ENCODE data around the gene ELOA. TPM values are rescaled to one million over a fixed set of nuclear protein-coding genes. Genes with fewer than 3 reads are reported as not detected.

Gene ELOA
- total and polyA plus RNA-seq, 4 donors, result 24.0 to 65.0 (median 31.8) TPM

GRCh38 chr1:23695667-23696066 is 47.6 kb upstream of the ELOA start:
- peaks cover 4 to 24% (median 16%) of the 10 kb centered on the region in 5 donors for H3K4me1 ChIP-seq (ENCODE audit: control insufficient read depth in 5 of 5, insufficient read depth in 5 of 5, low read length in 5 of 5)

GRCh38 chr1:23696335-23696989 is 46.8 kb upstream of the ELOA start:
- no peak overlapping the region for H3K27ac ChIP-seq (ENCODE audit: low read depth in 1 of 2, low read length in 1 of 2)
- no peak overlapping the region for H3K4me3 ChIP-seq
- no peaks in the 10 kb centered on the region for H3K27me3 ChIP-seq (ENCODE audit: control insufficient read depth in 3 of 3, insufficient read depth in 3 of 3, low read length in 2 of 3)
- ATAC-seq (ENCODE audit: insufficient read depth, low FRiP score), result no peak
- peaks cover 49 to 63% (median 58%) of the 10 kb centered on the region in 4 donors for H3K36me3 ChIP-seq (ENCODE audit: control insufficient read depth in 4 of 4, insufficient read depth in 4 of 4, low read length in 4 of 4)
- no peak for TF ChIP-seq CTCF (IDR thresholded peaks at IDR 0.05; ENCODE audit: control extremely low read depth, extremely low read depth)
- H3K9ac ChIP-seq (ENCODE audit: insufficient read depth in 1 of 2, low read length in 2 of 2), result no peak overlapping the region
- H3K4me1 ChIP-seq (ENCODE audit: control insufficient read depth in 5 of 5, insufficient read depth in 5 of 5, low read length in 5 of 5), result peaks cover 6 to 24% (median 16%) of the 10 kb centered on the region in 5 donors
- WGBS, 2 donors, result 56 to 76% methylated on average over 6 of the region's 6 CpGs
- no peak for DNase-seq
- no peaks in the 10 kb centered on the region for H3K9me3 ChIP-seq (ENCODE audit: control insufficient read depth in 4 of 4, insufficient read depth in 3 of 4, low read length in 3 of 4)

More at GRCh38 chr1:23695667-23696066, 47.6 kb upstream of the ELOA start:
- H3K27me3 ChIP-seq (ENCODE audit: control insufficient read depth in 3 of 3, insufficient read depth in 3 of 3, low read length in 2 of 3), result no peaks in the 10 kb centered on the region
- H3K9ac ChIP-seq (ENCODE audit: insufficient read depth in 1 of 2, low read length in 2 of 2), result peak overlapping the region in 1 of 2 donors; percentile 7
- H3K4me3 ChIP-seq, result no peak overlapping the region
- DNase-seq (no peak), ATAC-seq (ENCODE audit: insufficient read depth, low FRiP score) (no peak)
- no peak overlapping the region for H3K27ac ChIP-seq (ENCODE audit: low read depth in 1 of 2, low read length in 1 of 2)
- no peak for TF ChIP-seq CTCF (IDR thresholded peaks at IDR 0.05; ENCODE audit: control extremely low read depth, extremely low read depth)
- H3K36me3 ChIP-seq (ENCODE audit: control insufficient read depth in 4 of 4, insufficient read depth in 4 of 4, low read length in 4 of 4), result peaks cover 45 to 59% (median 53%) of the 10 kb centered on the region in 4 donors
- 97 to 99% methylated on average over 3 of the region's 3 CpGs for WGBS, 2 donors
- H3K9me3 ChIP-seq (ENCODE audit: control insufficient read depth in 4 of 4, insufficient read depth in 3 of 4, low read length in 3 of 4), result no peaks in the 10 kb centered on the region

DNA sequence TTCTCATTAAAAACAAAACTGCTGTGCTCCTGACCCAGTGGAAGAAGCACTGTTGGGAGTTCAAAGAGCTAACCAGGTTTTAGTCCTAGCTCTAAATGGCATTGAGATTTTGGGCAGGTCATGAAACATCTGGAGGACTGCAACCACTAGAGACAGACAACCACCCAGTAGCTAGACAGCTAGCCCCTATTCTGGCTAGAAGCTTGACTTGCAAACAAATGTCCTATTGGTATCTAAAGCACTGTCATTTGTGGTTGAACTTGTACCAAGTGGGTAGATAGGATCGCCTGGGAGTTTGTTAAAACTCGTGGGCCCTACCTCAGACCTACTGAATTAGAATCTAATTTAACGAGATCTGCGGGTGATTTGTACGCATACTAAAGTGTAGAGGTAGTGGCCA is 44.8 kb upstream of the ELOA start:
- no peak overlapping the region for H3K4me3 ChIP-seq
- TF ChIP-seq CTCF (IDR thresholded peaks at IDR 0.05; ENCODE audit: control extremely low read depth, extremely low read depth), result no peak
- WGBS, 2 donors, result 82 to 91% methylated on average over 5 of the region's 5 CpGs
- ATAC-seq (ENCODE audit: insufficient read depth, low FRiP score), result no peak
- no peak overlapping the region for H3K9ac ChIP-seq (ENCODE audit: insufficient read depth in 1 of 2, low read length in 2 of 2)
- H3K4me1 ChIP-seq (ENCODE audit: control insufficient read depth in 5 of 5, insufficient read depth in 5 of 5, low read length in 5 of 5), result peaks cover 3 to 23% (median 7%) of the 10 kb centered on the region in 5 donors
- no peaks in the 10 kb centered on the region for H3K9me3 ChIP-seq (ENCODE audit: control insufficient read depth in 4 of 4, insufficient read depth in 3 of 4, low read length in 3 of 4)
- H3K27me3 ChIP-seq (ENCODE audit: control insufficient read depth in 3 of 3, insufficient read depth in 3 of 3, low read length in 2 of 3), result no peaks in the 10 kb centered on the region
- H3K36me3 ChIP-seq (ENCODE audit: control insufficient read depth in 4 of 4, insufficient read depth in 4 of 4, low read length in 4 of 4), result peaks cover 47 to 58% (median 52%) of the 10 kb centered on the region in 4 donors
- H3K27ac ChIP-seq (ENCODE audit: low read depth in 1 of 2, low read length in 1 of 2), result no peak overlapping the region
- DNase-seq, result no peak

Data from lung (tissue), 12 donors.